K562 (cell line): ENCODE data around the gene CDS1. TPM values are rescaled to one million over a fixed set of nuclear protein-coding genes. Genes with fewer than 3 reads are reported as not detected.

Experiments used
- ATAC-seq: fragments of 200-7000 bp; cut with Tn5 transposase; 3 replicates; pipeline ENCODE4 v1.9.1; 2020; ENCODE audit warnings: moderate library complexity
- BruUV-seq: library from RNA; stranded (reverse); fragments of 400-500 nt; replicated peaks from 2 replicates; lab custom pipeline; 2021; lab: Mats Ljungman, UMichigan
- CTCF ChIA-PET: fragments of 300-600 bp; formaldehyde crosslinking; extraction: SDS; loops from one replicate; lab custom pipeline; 2021; ENCODE audit warnings: low intra/inter-chr PET ratio; lab: Yijun Ruan, JAX
- POLR2A ChIA-PET: fragments of 300-600, 350-650 bp; sonication (Branson Sonifier 250); formaldehyde crosslinking; extraction: SDS; loops from one replicate; lab custom pipeline; 2021; ENCODE audit warnings: antibody characterized with exemption, inconsistent platforms; lab: Yijun Ruan, JAX
- DNase-seq, 4 experiments: peaks; one replicate each; pipeline versions ENCODE4 v3.0.0 to v3.0.0-alpha.2; 2011 to 2018; ENCODE audit warnings: low spot score in 3 of 4, mixed read lengths in 3 of 4; ENCODE audit errors: extremely low read depth in 1 of 4
- FAIRE-seq: peaks from 2 replicates; lab custom pipeline; 2011; peaks lifted over from hg19 to GRCh38; lab: Jason Lieb, UNC
- H2AFZ ChIP-seq: 2 replicates; pipeline ENCODE4 v1.6.0; 2011; ENCODE audit warnings: low read depth, low read length, control low read depth, inconsistent platforms
- H3K27ac ChIP-seq: fragments of 200-600 bp; 3 replicates; pipeline ENCODE4 v1.8.0; 2011; ENCODE audit warnings: low read depth, mild to moderate bottlenecking, control low read depth, inconsistent platforms, low read length, moderate library complexity, mixed read lengths; ENCODE audit errors: extremely low read depth
- H3K27me3 ChIP-seq, 2 experiments: fragments of 300-600 bp in 1 of 2; 2 replicates in 1 of 2; 3 replicates in 1 of 2; pipeline versions ENCODE4 v1.6.0 to v1.8.0; 2011; ENCODE audit warnings: inconsistent platforms in 2 of 2, low read length in 2 of 2, mild to moderate bottlenecking in 1 of 2, mixed read lengths in 1 of 2, moderate library complexity in 1 of 2; ENCODE audit not compliant: control insufficient read depth in 2 of 2, insufficient read depth in 2 of 2
- H3K36me3 ChIP-seq: fragments of 300-600 bp; 3 replicates; pipeline ENCODE4 v1.8.0; 2011; ENCODE audit warnings: mild to moderate bottlenecking, low read length, inconsistent platforms; ENCODE audit not compliant: control insufficient read depth, insufficient read depth
- H3K4me1 ChIP-seq, 2 experiments: fragments of 200-600 bp in 1 of 2; replicated peaks in 1 of 2; 2 replicates in 1 of 2; 3 replicates in 1 of 2; pipeline versions ENCODE4 v1.5.1 to v1.8.0; 2011; ENCODE audit warnings: inconsistent platforms in 2 of 2, low read length in 2 of 2, mild to moderate bottlenecking in 1 of 2, mixed read lengths in 1 of 2, moderate library complexity in 1 of 2; ENCODE audit not compliant: control insufficient read depth in 2 of 2, insufficient read depth in 2 of 2
- H3K4me2 ChIP-seq: 2 replicates; pipeline ENCODE4 v1.6.1; 2011; ENCODE audit warnings: low read length, control low read depth, inconsistent platforms, mixed read lengths; ENCODE audit not compliant: insufficient read depth
- H3K4me3 ChIP-seq: fragments of 200-600 bp; sonication (generic), shearing (Covaris generic); 2 replicates; pipeline ENCODE4 v1.5.1; 2016; ENCODE audit warnings: control low read depth, inconsistent platforms
- H3K79me2 ChIP-seq: fragments of 200-600 bp; 3 replicates; pipeline ENCODE4 v1.8.0; 2011; ENCODE audit warnings: low read length, inconsistent platforms; ENCODE audit not compliant: control insufficient read depth, insufficient read depth
- H3K9ac ChIP-seq, 2 experiments: 2 replicates each; pipeline versions ENCODE4 v1.6.0 to v1.6.1; 2011; ENCODE audit warnings: low read depth in 2 of 2, low read length in 2 of 2, control low read depth in 1 of 2, inconsistent platforms in 1 of 2, mild to moderate bottlenecking in 1 of 2, mixed read lengths in 1 of 2; ENCODE audit not compliant: insufficient read depth in 1 of 2
- H3K9me1 ChIP-seq: one replicate; pipeline ENCODE4 v1.6.0; 2011; ENCODE audit warnings: inconsistent platforms, mild to moderate bottlenecking, low read length, moderate library complexity; ENCODE audit not compliant: control insufficient read depth, insufficient read depth
- H3K9me3 ChIP-seq: replicated peaks from 2 replicates; pipeline ENCODE4 v1.5.1; 2011; ENCODE audit warnings: low read depth, low read length, inconsistent platforms; ENCODE audit not compliant: control insufficient read depth, insufficient read depth
- H4K20me1 ChIP-seq: replicated peaks from 2 replicates; pipeline ENCODE4 v1.6.1; 2011; ENCODE audit warnings: low read length, inconsistent platforms, mixed read lengths; ENCODE audit not compliant: control insufficient read depth, insufficient read depth
- ARID3A ChIP-seq: IDR thresholded peaks from 2 replicates; pipeline ENCODE4 v1.6.1; 2012; ENCODE audit warnings: low read depth, low read length, improper control_type of control experiment, borderline replicate concordance
- FOS ChIP-seq: IDR thresholded peaks from 3 replicates; pipeline ENCODE4 v1.6.1; 2011; ENCODE audit not compliant: insufficient read length; ENCODE audit errors: extremely low read depth
- HDAC2 ChIP-seq: fragments of 450-650 bp; IDR thresholded peaks from 2 replicates; pipeline ENCODE4 v1.6.1; 2016; ENCODE audit warnings: mild to moderate bottlenecking
- HMG20B ChIP-seq: fragments of 250-450 bp; sonication (Bioruptor Pico); IDR thresholded peaks from 2 replicates; pipeline ENCODE4 v1.5.0; 2021; ENCODE audit warnings: mild to moderate bottlenecking
- MIER1 ChIP-seq: fragments of 450-650 bp; IDR thresholded peaks from 2 replicates; pipeline ENCODE4 v1.6.1; 2016; ENCODE audit warnings: antibody characterized with exemption, mild to moderate bottlenecking, low read depth
- MTA1 ChIP-seq: fragments of 450-650 bp; IDR thresholded peaks from 2 replicates; pipeline ENCODE4 v1.6.1; 2017; ENCODE audit warnings: borderline replicate concordance
- NRF1 ChIP-seq, 2 experiments: fragments of 450-650 bp; IDR thresholded peaks in 1 of 2; conservative IDR thresholded peaks in 1 of 2; 2 replicates each; pipeline ENCODE4 v1.6.1; 2014; ENCODE audit warnings: mild to moderate bottlenecking in 2 of 2
- PREB ChIP-seq: sonication (generic); formaldehyde crosslinking; IDR thresholded peaks from 2 replicates; pipeline ENCODE4 v1.8.1; 2023; ENCODE audit warnings: mild to moderate bottlenecking, missing genetic modification reagents
- PTBP1 ChIP-seq: fragments of 200-400 bp; formaldehyde crosslinking; IDR thresholded peaks from 2 replicates; pipeline ENCODE4 v1.6.1; 2017; ENCODE audit warnings: low read depth, low read length
- RBM39 ChIP-seq: fragments of 200-400 bp; formaldehyde crosslinking; optimal IDR thresholded peaks from 2 replicates; pipeline ENCODE3; 2018; ENCODE audit warnings: low read depth, low read length
- SP2 ChIP-seq: IDR thresholded peaks from 2 replicates; pipeline ENCODE4 v1.6.1; 2011; ENCODE audit warnings: mild to moderate bottlenecking, low read depth, low read length, moderate library complexity; ENCODE audit not compliant: poor library complexity, severe bottlenecking; ENCODE audit errors: extremely low read depth
- SRSF7 ChIP-seq: fragments of 200-400 bp; formaldehyde crosslinking; optimal IDR thresholded peaks from 2 replicates; pipeline ENCODE3; 2017; ENCODE audit warnings: mild to moderate bottlenecking, low read depth, low read length
- ZNF436 ChIP-seq: fragments of 250-450, 450-650 bp; sonication (Bioruptor Pico); formaldehyde crosslinking; IDR thresholded peaks from 2 replicates; pipeline ENCODE4 v1.7.0; 2020; ENCODE audit warnings: mild to moderate bottlenecking
- ZNF830 ChIP-seq: fragments of 250-450 bp; sonication (Bioruptor Pico); IDR thresholded peaks from 2 replicates; pipeline ENCODE4 v1.5.0; 2021; ENCODE audit warnings: mild to moderate bottlenecking
- WGBS: fragments of 100-300 bp; shearing (Covaris generic); methylation state at CpG from one replicate; pipeline ENCODE4 v1.1.6; 2016; ENCODE audit warnings: low coverage, mixed read lengths; ENCODE audit not compliant: insufficient coverage; ENCODE audit errors: missing lambda C conversion rate; 5-methylcytosine and 5-hydroxymethylcytosine counted together
- in situ Hi-C: fragments of 300-500 bp; cut with MboI; formaldehyde crosslinking; loops from 4 replicates; pipeline ENCODE4 v1.15.0; 2018; ENCODE audit warnings: inconsistent platforms, mixed read lengths
- intact Hi-C: fragments of 100-400 bp; cut with micrococcal nuclease; formaldehyde crosslinking; loops from 2 replicates; pipeline ENCODE4 v1.14.2; 2022
- polyA plus RNA-seq, 8 experiments: library from polyadenylated mRNA; depleted of rRNA in 4 of 8; stranded (reverse) in 5 of 8; unstranded in 3 of 8; fragments of >200 nt; fragmentation: Nextera tagmentation in 2 of 8; fragmentation: Illumina TruSeq in 1 of 8; extraction: Ambion mirVana in 2 of 8; extraction: Trizol in 1 of 8; gene quantifications; 2 replicates each; pipeline versions ENCODE4 v1.2.1 to v1.2.3, GENCODE V29; 2011 to 2014; ENCODE audit warnings: inconsistent platforms in 1 of 8, missing spikeins in 1 of 8
- total RNA-seq, 7 experiments: library from RNA; depleted of rRNA in 6 of 7; stranded (reverse); fragments of >200 nt in 6 of 7; fragmentation: Illumina TruSeq in 2 of 7; extraction: Trizol in 2 of 7; gene quantifications; 2 replicates each; pipeline versions ENCODE4 v1.2.1 to v1.2.3, GENCODE V29; 2011 to 2021; ENCODE audit warnings: low replicate concordance in 1 of 7

Gene CDS1
- total and polyA plus RNA-seq, 9 of the 15 experiments (the other 6 are each of a cell fraction or from before 2014, with no cell fraction given): 0.04 to 0.42 (median 0.15) TPM

DNA sequence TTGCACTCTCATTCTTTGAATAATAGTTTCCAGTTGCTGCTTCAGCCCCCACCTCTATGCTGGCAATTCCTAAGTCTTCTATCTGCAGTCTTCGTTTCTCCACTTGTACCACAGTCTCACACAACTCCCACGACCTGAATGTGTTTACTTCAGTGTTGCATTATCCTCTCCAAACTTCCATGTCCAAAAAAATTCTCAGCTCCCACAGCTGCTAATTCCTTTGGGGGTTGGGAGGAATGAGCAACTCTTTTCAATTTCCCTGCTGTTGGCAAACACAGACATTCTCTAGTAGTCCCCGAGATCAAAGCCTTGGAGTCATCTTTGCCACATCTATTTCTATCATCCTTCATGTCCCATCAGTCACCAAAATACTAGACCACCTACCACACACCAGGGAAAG lies 14.4 kb upstream of the CDS1 start:
- Histone ChIP-seq H3K4me2 (no peak overlapping the region), H3K9me3 (no peaks in the 10 kb centered on the region), H3K4me1 (no peaks in the 10 kb centered on the region), H4K20me1 (no peaks in the 10 kb centered on the region), H3K27ac (no peak overlapping the region), H3K9me1 (no peaks in the 10 kb centered on the region), H3K79me2 (no peaks in the 10 kb centered on the region)
- BruUV-seq: no TSS peak
- CTCF ChIA-PET: no interaction called here
- no peak for FAIRE-seq
- intact Hi-C loops: no loop called here
- TF ChIP-seq PTBP1: no peak
- TF ChIP-seq, all 486 proteins: peak for 0
- Histone ChIP-seq H3K36me3 (no peaks in the 10 kb centered on the region), H2AFZ (no peak overlapping the region), H3K27me3 (no peaks in the 10 kb centered on the region; a peak in 3 of 5 replicates), H3K9ac (no peak overlapping the region), H3K4me3 (no peak overlapping the region)
- 0% methylated on average over 3 of the region's 3 CpGs for WGBS
- in situ Hi-C loops: no loop called here
- ATAC-seq (no peak), DNase-seq (no peak)
- POLR2A ChIA-PET: interaction anchor here (0.6 kb wide), 1 partner anchor 8 kb away, joined by 3 read pairs; no protein-coding TSS in a partner anchor

GRCh38 chr4:84569009-84569408 lies 13.9 kb upstream of the CDS1 start:
- no peaks in the 10 kb centered on the region for H4K20me1 ChIP-seq
- intact Hi-C loops: no loop called here
- BruUV-seq: no TSS peak
- TF ChIP-seq RBM39: no peak
- TF ChIP-seq ZNF830 (CRISPR knock-in tag): no peak
- no peak for TF ChIP-seq FOS
- TF ChIP-seq MTA1: no peak
- TF ChIP-seq SP2: no peak
- TF ChIP-seq ZNF436 (CRISPR knock-in tag): no peak
- TF ChIP-seq ARID3A: no peak
- TF ChIP-seq HDAC2: no peak
- no peak for TF ChIP-seq HMG20B (CRISPR knock-in tag)
- no peak for TF ChIP-seq NRF1 (conservative IDR thresholded peaks at IDR 0.05 in 1 of 2, IDR thresholded peaks at IDR 0.05 in 1 of 2)
- no peak for TF ChIP-seq SRSF7
- no peak for TF ChIP-seq MIER1
- TF ChIP-seq PREB: no peak

More at GRCh38 chr4:84569009-84569408, 13.9 kb upstream of the CDS1 start:
- Histone ChIP-seq H3K9ac (no peak overlapping the region), H3K9me3 (no peaks in the 10 kb centered on the region), H3K36me3 (no peaks in the 10 kb centered on the region), H3K9me1 (no peaks in the 10 kb centered on the region), H3K4me2 (no peak overlapping the region), H2AFZ (no peak overlapping the region), H3K4me3 (no peak overlapping the region), H3K4me1 (no peaks in the 10 kb centered on the region), H3K27me3 (no peaks in the 10 kb centered on the region; a peak in 3 of 5 replicates), H3K27ac (no peak overlapping the region), H3K79me2 (no peaks in the 10 kb centered on the region)
- ChIA-PET CTCF (no interaction called here), POLR2A (interaction anchor here (0.6 kb wide), 1 partner anchor 78 kb away, joined by 4 read pairs; no protein-coding TSS in a partner anchor)
- no peak for FAIRE-seq
- no peak for DNase-seq
- no peak for ATAC-seq
- in situ Hi-C loops: no loop called here
- 0% methylated on average over 2 of the region's 2 CpGs for WGBS
